ENCODE measurements around the gene DGKI. TPM values are rescaled to one million over a fixed set of nuclear protein-coding genes. Genes with fewer than 3 reads are reported as not detected.
"Not testable (repeated sequence)": the region's sequence is repeated elsewhere in the genome, so short reads cannot be mapped to it uniquely, and the experiment has no call there.

Gene DGKI
- total RNA-seq, 4 donors from 2014 or later, result 0.02 to 1.8 (median 0.07) TPM; not detected in 1

GRCh38 chr7:137458399-137458798, 388.4 kb downstream of the DGKI start:
- H3K36me3 ChIP-seq, result no peaks in the 10 kb centered on the region
- H3K27me3 ChIP-seq, result no peaks in the 10 kb centered on the region
- ATAC-seq, result no peak
- H3K9me3 ChIP-seq, result no peaks in the 10 kb centered on the region
- TF ChIP-seq POLR2A (IDR thresholded peaks at IDR 0.05), result no peak
- TF ChIP-seq, protein P1, sequence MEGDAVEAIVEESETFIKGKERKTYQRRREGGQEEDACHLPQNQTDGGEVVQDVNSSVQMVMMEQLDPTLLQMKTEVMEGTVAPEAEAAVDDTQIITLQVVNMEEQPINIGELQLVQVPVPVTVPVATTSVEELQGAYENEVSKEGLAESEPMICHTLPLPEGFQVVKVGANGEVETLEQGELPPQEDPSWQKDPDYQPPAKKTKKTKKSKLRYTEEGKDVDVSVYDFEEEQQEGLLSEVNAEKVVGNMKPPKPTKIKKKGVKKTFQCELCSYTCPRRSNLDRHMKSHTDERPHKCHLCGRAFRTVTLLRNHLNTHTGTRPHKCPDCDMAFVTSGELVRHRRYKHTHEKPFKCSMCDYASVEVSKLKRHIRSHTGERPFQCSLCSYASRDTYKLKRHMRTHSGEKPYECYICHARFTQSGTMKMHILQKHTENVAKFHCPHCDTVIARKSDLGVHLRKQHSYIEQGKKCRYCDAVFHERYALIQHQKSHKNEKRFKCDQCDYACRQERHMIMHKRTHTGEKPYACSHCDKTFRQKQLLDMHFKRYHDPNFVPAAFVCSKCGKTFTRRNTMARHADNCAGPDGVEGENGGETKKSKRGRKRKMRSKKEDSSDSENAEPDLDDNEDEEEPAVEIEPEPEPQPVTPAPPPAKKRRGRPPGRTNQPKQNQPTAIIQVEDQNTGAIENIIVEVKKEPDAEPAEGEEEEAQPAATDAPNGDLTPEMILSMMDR (IDR thresholded peaks at IDR 0.05 in 4 of 5, conservative IDR thresholded peaks at IDR 0.05 in 1 of 5), result no peak
- intact Hi-C loops (cut with DNase I; ENCODE audit: low total_unique reads), result no loop called here
- in situ Hi-C loops (cut with MboI; ENCODE audit: low sequenced_read_pairs in 4 of 4), result no loop called here
- H3K4me1 ChIP-seq, result no peaks in the 10 kb centered on the region
- DNase-seq, result no peak
- no peak overlapping the region for H3K4me3 ChIP-seq
- H3K27ac ChIP-seq, result no peak overlapping the region

DNA sequence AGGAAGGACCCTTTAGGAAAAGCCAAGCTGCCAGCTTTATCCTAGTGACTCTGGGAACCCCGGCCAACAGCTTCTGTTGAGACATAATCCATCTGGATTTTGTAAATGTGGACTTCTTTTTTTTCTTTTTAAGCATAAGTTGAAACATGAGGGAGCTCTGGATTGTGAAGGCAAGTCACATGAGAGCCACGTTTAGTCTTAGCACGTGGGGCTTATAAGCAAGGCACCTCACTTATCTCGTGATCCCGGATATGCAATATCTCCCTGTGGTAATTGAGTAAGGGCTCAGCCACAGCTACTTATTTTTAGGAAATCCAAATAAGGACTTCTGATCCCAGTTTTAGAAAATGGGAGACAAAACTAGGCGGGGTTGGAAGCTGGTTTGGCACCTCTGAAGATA, 392.0 kb downstream of the DGKI start:
- no peaks in the 10 kb centered on the region for H3K9me3 ChIP-seq
- no peak overlapping the region for H3K4me3 ChIP-seq
- peak overlapping the region in 2 of 4 donors; percentile 10 to 25 for H3K27ac ChIP-seq
- no peaks in the 10 kb centered on the region for H3K4me1 ChIP-seq
- intact Hi-C loops (cut with DNase I; ENCODE audit: low total_unique reads) (no loop called here), in situ Hi-C loops (cut with MboI; ENCODE audit: low sequenced_read_pairs in 4 of 4) (no loop called here)
- no peaks in the 10 kb centered on the region for H3K36me3 ChIP-seq
- peak; percentile 78 to 86 for ATAC-seq
- no peak for TF ChIP-seq POLR2A (IDR thresholded peaks at IDR 0.05)
- TF ChIP-seq, protein P1 (IDR thresholded peaks at IDR 0.05 in 4 of 5, conservative IDR thresholded peaks at IDR 0.05 in 1 of 5), result no peak
- no peaks in the 10 kb centered on the region for H3K27me3 ChIP-seq
- DNase-seq, result peak; percentile 31 to 61

GRCh38 chr7:137454246-137454724, 392.5 kb downstream of the DGKI start:
- ATAC-seq (peak; percentile 34 to 58), DNase-seq (no peak)
- intact Hi-C loops (cut with DNase I; ENCODE audit: low total_unique reads) (no loop called here), in situ Hi-C loops (cut with MboI; ENCODE audit: low sequenced_read_pairs in 4 of 4) (no loop called here)
- peak overlapping the region in 2 of 4 donors; percentile 10 to 25 for H3K27ac ChIP-seq
- H3K4me1 ChIP-seq, result no peaks in the 10 kb centered on the region
- no peaks in the 10 kb centered on the region for H3K27me3 ChIP-seq
- H3K4me3 ChIP-seq, result no peak overlapping the region
- no peaks in the 10 kb centered on the region for H3K36me3 ChIP-seq
- TF ChIP-seq, protein P1 (IDR thresholded peaks at IDR 0.05 in 4 of 5, conservative IDR thresholded peaks at IDR 0.05 in 1 of 5), result peak in 3 of 5 experiments; percentile 15 to 51 (median 45)
- no peak for TF ChIP-seq POLR2A (IDR thresholded peaks at IDR 0.05)
- no peaks in the 10 kb centered on the region for H3K9me3 ChIP-seq

DNA sequence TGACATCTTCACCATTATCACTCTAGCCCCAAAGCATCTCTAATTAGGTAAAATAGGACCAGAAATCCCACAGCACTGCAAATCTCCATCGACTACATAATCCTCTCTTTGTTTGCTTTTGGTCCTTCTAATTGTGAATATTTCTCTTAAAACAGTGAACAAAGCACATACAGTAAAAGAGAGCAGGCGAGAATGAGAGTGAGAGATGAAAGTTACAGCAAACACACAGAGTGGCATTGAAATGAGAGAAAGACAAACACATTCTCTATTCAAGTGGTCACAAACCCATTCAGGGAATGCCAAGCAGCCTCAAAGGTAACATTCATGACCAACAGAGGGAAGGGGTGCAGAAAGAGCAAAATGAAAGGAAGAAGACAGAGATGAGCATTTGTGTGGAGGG, 393.4 kb downstream of the DGKI start:
- no peak for TF ChIP-seq POLR2A (IDR thresholded peaks at IDR 0.05)
- TF ChIP-seq, protein P1 (IDR thresholded peaks at IDR 0.05 in 4 of 5, conservative IDR thresholded peaks at IDR 0.05 in 1 of 5), result no peak
- intact Hi-C loops (cut with DNase I; ENCODE audit: low total_unique reads) (no loop called here), in situ Hi-C loops (cut with MboI; ENCODE audit: low sequenced_read_pairs in 4 of 4) (no loop called here)
- ATAC-seq, result no peak
- Histone ChIP-seq H3K4me1 (no peaks in the 10 kb centered on the region), H3K27me3 (no peaks in the 10 kb centered on the region), H3K36me3 (no peaks in the 10 kb centered on the region), H3K27ac (no peak overlapping the region), H3K4me3 (no peak overlapping the region), H3K9me3 (no peaks in the 10 kb centered on the region)
- DNase-seq, result no peak

DNA sequence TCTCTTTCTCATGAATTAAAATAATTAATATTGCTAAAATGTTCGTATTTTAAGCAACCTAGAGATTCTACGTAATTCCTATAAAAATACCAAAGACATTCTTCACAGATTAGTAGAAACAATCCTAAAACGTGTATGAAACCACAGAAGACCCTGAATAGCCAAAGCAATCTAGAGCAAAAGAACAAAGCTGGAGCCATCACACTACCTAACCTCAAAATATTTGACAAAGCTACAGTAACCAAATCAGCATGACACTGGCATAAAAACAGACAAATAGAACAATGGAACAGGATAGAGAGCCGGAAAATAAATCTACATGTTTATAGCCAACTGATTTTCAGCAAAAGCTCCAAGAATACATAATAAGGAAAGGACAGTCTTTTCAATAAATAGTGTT, 397.8 kb downstream of the DGKI start:
- Histone ChIP-seq H3K4me1 (no peaks in the 10 kb centered on the region), H3K36me3 (no peaks in the 10 kb centered on the region), H3K4me3 (no peak overlapping the region), H3K27me3 (no peaks in the 10 kb centered on the region), H3K9me3 (no peaks in the 10 kb centered on the region), H3K27ac (no peak overlapping the region)
- intact Hi-C loops (cut with DNase I; ENCODE audit: low total_unique reads) (no loop called here), in situ Hi-C loops (cut with MboI; ENCODE audit: low sequenced_read_pairs in 4 of 4) (no loop called here)
- no peak for TF ChIP-seq POLR2A (IDR thresholded peaks at IDR 0.05)
- TF ChIP-seq, protein P1 (IDR thresholded peaks at IDR 0.05 in 4 of 5, conservative IDR thresholded peaks at IDR 0.05 in 1 of 5), result no peak
- no peak for DNase-seq
- ATAC-seq, result no peak

GRCh38 chr7:137448572-137448971, 398.2 kb downstream of the DGKI start:
- H3K4me1 ChIP-seq; H3K27ac ChIP-seq; in situ Hi-C loops (cut with MboI; ENCODE audit: low sequenced_read_pairs in 4 of 4); H3K4me3 ChIP-seq; ATAC-seq; intact Hi-C loops (cut with DNase I; ENCODE audit: low total_unique reads); DNase-seq; H3K36me3 ChIP-seq; H3K9me3 ChIP-seq; H3K27me3 ChIP-seq: not testable (repeated sequence)
